CD4-positive, alpha-beta T cell treated with Interferon alpha-2 for 1 hour (primary cell): ENCODE measurements around the gene EBNA1BP2.
"Not testable (repeated sequence)": the region's sequence is repeated elsewhere in the genome, so short reads cannot be mapped to it uniquely, and the experiment has no call there.

Experiments used
- DNase-seq, 2 donors: peaks; one replicate each; pipeline ENCODE4 v3.0.0-alpha.2; 2020 to 2022

Gene EBNA1BP2

DNA sequence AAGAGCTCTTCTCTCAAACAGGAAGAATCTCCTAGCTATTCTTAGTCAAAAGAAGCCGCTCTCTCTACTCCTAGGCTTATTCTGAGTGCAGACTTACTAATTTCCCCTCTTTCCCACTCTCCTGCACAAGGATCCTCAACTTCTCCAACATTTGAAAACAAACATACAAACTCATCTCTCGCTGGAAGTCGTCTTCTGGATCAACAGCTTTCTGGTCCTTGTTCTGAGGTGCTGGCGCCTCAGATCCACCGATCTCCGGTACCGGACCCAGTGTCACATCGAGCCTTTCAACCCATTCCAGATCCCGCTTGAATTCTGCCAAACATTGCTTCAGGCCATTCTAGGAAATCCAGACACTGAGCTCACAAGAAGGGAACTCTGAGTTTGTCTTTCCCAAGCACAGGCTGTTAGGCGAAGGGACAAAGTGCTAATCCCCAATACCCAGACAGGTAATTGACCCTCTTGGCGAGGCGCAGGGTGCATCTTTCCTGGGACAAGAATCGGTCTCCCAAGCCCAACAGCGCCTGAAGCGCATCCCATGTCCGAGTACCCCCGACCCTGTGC lies 696 bp downstream of the EBNA1BP2 start:
- no peak for DNase-seq

DNA sequence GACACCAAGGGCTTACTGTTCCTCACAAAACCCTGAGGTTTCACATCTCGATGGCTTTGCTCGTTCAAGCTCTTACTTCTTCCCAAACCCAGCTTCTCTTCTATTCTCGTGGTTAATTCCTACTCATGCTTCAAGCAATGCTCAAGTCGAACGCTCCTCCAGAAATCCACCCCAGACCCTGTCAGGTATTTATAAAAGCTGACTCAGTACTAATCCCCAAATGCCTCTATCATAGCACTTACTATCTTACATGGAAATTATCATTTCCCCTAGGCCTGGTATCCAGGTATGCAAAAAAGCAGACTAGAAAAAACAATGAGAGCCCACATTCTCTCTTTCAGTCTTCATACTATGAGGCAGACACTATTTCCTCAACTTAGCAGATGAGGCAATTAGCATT lies 6.3 kb downstream of the EBNA1BP2 start:
- no peak for DNase-seq

- DNase-seq, result no peak
Observed at GRCh38 chr1:43165162-43165561, 6.9 kb downstream of the EBNA1BP2 start.

DNA sequence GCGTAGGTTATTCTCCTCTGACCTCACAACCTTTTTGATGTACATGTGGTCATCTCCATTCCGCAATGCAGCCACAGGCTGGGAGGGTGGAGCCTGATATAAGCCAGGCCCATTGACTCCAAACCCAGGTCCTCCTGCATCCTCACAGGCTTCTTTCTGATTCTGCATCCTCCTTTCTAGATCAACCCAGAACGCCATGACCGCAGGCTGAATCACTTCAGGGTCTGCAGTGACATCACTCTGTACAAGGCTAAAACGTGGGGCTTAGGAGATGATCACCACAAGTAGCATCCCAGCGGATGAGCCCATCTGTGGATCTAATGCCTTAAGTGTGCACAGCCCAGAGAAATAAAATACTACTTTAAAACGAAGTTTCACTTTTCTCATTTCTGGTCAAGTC lies 16.1 kb downstream of the EBNA1BP2 start:
- no peak for DNase-seq

- DNase-seq, result no peak
Observed at GRCh38 chr1:43153443-43153842, 18.6 kb downstream of the EBNA1BP2 start.

GRCh38 chr1:43152866-43153265 lies 19.2 kb downstream of the EBNA1BP2 start:
- no peak for DNase-seq

DNA sequence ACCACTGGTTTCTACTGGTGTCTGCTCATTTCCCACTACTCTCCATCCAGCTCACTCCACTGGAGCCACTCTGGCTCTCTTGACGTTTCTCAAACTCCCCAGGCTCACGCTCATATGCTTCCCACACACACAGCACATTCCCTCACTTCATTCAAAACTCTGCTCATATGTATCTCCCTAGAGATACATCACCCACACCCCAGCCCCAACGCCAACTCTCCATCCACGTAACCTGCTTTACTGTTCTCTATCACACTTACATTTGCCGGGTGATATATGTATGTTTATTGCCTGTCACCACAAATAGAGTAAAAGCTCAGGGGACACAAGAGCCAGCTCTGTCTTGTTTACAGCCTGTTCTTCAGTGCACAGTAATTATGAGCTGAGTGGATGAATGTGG lies 22.2 kb downstream of the EBNA1BP2 start:
- no peak for DNase-seq

DNA sequence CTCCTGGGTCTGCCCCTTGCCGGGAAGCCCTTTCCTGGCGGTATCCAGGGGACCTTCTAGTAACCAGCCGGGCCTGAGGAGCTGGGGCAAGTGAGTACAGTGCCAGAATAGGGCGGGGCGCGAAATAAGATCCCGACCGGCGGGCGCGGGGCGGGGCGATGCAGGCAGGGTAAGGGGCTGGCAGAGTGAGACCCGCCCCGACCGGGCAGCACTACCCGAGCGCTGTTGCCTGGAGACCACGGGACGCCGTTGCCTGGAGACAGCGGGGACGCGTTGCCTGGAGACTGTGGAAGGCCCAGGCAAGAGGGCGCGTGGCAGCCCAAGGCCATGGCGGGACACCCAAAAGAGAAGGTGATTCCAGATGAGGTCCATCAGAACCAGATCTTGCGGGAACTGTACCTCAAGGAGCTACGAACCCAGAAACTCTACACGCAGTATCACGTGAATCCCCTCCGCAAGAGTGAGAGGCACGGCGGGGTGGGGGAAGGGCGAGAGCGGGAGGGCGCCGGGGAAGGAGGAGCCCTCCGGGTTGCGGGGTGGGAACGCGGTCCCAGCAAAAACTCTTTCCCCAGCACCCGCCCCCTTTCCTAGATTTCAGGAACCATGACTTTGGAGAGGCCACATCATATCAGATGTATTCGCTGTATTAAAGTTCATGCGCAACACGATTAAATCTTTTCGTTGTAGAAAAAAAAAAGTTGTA lies 24.3 kb downstream of the EBNA1BP2 start:
- DNase-seq, result peak in 1 of 2 donors; percentile 20

DNA sequence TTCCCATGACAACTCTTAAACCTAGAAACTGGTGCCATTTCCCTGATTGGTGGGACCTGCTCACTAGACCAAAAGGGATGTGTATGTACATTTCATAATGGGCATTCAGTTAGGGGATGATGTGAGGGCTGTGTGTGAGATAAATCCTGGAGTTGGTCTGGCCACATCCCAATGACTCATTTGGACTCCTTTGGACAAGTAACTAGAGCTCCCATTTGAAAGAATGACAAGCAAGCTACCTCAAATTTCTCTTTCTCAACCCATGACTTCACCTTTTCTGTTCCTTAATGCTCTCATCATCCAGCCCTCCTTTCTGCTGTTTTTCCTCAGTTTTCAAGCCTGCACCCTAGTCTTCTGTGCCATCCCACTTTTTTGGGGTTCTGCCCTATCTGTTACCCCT lies 27.9 kb downstream of the EBNA1BP2 start:
- no peak for DNase-seq

DNA sequence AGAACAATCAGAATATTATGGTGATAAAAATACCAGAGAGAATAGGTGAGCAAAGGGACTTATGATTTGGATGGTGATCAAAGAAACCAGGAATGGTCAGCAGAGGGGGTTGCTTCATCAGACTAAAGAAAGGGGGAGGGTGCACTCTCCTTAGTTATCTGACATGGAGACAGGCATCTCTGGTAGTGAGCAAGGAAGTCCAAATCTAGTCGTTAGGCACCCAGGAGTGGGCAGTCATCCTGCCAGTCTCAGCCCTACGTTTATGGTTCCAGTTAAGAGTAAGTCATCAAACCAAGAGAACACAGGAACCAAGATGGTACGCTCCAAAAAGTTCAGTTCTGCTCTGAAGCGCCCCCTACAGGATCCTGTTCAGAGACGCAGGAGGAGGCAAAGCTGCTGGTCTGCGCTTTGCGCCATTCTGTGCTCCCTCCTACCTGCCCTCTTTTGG lies 28.6 kb downstream of the EBNA1BP2 start:
- no peak for DNase-seq

- no peak for DNase-seq
Observed at GRCh38 chr1:43140583-43140982, 31.5 kb downstream of the EBNA1BP2 start.

DNA sequence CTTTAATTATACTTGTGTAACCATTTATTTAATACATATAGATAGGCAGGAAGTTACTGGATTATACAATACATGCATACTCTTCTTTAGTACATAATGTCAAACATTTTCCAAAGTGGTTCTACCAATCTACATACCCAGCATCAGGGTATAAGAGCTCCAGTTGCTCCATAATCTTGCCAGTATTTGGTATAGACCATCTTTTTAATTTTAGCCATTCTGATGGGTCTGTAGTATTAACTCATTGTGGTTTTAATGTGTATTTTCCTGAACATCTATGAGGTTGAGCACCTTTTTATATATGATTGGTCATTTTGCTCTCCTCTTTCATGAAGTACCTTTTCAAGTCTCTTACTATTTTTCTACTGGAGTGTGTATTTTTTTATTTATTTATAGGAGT lies 32.1 kb downstream of the EBNA1BP2 start:
- DNase-seq, result no peak

DNA sequence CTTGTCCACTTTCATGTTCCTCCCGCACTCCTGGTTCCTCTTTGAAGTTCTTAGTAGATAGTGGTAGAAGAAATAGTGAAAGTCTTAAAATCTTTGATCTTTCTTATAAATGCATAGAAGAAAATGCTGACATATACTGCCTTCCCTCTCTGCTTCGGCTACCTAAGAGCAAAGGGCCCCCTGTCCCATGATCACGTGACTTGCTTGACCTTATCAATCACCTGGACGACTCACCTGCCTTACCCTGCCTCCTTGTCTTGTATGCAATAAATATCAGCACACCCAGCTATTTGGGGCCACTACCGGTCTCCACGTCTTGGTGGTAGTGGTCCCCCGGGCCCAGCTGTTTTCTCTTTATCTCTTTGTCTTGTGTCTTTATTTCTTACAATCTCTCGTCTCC lies 32.8 kb downstream of the EBNA1BP2 start:
- not testable (repeated sequence) for DNase-seq

- no peak for DNase-seq
Observed at GRCh38 chr1:43137445-43138052, 34.5 kb downstream of the EBNA1BP2 start.

DNA sequence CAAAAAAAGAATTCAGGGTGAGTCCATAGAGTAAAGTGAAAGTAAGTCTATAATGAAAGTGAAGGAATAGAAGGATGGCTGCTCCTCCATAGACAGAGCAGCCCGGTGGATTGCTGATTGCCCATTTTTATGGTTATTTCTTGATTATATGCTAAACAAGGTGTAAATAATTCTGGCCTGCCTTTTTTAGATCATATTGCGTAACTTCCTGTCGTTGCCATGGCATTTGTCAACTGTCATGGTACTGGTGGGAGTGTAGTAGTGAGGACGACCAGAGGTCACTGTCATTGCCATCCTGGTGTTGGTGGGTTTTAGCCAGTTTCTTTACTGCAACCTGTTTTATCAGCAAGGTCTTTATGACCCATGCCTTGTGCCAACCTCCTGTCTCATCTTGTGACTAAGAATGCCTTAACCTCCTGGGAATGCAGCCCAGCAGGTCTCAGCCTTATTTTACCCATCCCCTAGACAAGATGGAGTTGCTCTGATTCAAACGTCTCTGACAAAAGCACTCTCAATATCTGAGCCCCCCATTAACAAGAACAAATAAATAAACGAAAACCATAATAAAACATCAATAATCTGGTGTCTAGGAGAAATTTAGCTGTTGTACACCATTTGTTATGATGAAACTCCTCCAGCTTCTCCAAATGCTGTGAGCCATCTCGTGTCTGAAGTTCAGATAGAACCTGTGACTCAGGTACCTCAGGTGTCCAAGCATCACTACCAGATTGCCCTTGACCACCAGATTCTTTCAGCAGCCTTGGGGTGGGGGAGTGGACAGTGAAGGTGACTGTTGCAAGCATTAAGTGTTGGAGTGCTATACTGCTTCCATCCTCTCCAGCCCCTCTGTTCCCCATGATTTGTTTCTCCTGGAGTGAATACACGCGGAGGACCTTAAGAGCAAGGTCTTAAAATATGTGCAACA lies 36.0 kb downstream of the EBNA1BP2 start:
- DNase-seq, result no peak

- no peak for DNase-seq
Observed at GRCh38 chr1:43134640-43135039, 37.5 kb downstream of the EBNA1BP2 start.

GRCh38 chr1:43134068-43134467 lies 38.0 kb downstream of the EBNA1BP2 start:
- no peak for DNase-seq

- DNase-seq, result no peak
Observed at GRCh38 chr1:43129426-43129825, 42.7 kb downstream of the EBNA1BP2 start.

DNA sequence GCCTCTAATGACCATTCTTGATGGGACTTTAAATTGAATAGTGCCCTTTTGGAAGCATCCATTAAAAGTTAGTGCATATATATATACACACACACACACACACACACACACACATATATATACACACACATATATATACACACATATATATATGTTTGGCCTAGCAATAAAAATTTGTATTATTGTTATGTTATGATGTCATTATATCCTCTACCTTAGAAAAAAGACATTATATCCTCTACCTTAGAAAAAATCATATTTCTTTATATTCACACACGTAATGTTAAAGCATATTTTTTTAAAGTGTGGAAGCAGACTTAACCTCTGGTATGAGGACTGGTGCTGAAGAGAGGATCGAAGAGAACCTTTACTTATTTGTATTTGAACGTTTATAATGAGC lies 43.3 kb downstream of the EBNA1BP2 start:
- DNase-seq, result no peak

DNA sequence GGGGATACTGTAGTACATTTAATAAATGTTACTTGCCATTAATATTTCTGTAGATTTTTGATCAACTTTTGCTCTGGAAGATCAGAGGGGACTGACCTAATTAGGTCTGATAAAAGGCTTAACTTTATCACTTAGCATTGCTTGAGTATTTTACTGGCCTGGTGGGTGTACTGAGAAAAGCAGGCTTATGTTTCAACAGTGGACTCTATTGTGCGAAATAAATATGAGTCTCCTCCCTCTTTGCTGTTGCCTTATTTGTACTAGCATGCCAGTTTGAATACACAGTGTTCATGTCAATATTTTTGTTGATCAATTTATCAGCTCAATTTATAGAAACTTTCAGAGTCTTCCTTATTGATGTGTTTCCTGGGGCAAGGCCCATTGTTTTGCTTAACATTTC lies 49.1 kb downstream of the EBNA1BP2 start:
- no peak for DNase-seq

DNA sequence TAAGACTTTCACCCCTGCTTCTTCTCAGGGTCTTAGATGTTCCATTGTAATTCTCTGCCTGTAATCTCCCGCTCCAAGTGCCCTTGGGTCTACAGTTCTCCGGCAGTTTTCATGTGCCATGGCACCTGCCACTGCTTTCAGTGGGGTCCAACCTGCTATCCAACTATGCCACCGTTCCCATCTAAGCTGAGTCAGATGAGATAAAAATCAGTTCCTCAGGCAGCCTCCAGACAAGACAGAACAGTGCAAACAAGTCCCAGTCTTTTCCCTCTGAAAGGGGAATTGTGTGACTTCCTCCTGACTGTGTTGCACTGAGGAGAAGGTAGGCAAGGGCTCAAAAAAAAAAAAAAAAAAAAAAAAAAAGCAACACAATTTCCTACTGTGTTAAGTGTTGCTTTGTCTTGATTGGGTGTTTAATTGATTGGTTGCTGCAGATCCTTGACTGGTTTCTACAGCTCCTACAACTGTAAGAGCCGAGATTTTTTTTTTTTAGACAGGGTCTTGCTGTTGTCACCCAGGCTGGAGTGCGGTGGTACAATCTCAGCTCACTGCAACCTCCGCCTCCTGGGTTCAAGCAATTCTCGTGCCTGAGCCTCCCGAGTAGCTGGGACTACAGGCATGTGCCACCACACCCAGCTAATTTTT lies 50.7 kb downstream of the EBNA1BP2 start:
- no peak for DNase-seq

GRCh38 chr1:43119928-43120586 lies 52.0 kb downstream of the EBNA1BP2 start:
- not testable (repeated sequence) for DNase-seq
